Cortex of kidney (tissue), 1 donor: ENCODE measurements around the gene ACSS2.
A peak's percentile ranks its signal among the peaks of the same experiment; 100 is the strongest.

Experiments
- DNase-seq: peaks from one replicate; lab custom pipeline; 2025; lab: John Stamatoyannopoulos, UW

The ACSS2 gene, protein sequence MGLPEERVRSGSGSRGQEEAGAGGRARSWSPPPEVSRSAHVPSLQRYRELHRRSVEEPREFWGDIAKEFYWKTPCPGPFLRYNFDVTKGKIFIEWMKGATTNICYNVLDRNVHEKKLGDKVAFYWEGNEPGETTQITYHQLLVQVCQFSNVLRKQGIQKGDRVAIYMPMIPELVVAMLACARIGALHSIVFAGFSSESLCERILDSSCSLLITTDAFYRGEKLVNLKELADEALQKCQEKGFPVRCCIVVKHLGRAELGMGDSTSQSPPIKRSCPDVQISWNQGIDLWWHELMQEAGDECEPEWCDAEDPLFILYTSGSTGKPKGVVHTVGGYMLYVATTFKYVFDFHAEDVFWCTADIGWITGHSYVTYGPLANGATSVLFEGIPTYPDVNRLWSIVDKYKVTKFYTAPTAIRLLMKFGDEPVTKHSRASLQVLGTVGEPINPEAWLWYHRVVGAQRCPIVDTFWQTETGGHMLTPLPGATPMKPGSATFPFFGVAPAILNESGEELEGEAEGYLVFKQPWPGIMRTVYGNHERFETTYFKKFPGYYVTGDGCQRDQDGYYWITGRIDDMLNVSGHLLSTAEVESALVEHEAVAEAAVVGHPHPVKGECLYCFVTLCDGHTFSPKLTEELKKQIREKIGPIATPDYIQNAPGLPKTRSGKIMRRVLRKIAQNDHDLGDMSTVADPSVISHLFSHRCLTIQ

DNA sequence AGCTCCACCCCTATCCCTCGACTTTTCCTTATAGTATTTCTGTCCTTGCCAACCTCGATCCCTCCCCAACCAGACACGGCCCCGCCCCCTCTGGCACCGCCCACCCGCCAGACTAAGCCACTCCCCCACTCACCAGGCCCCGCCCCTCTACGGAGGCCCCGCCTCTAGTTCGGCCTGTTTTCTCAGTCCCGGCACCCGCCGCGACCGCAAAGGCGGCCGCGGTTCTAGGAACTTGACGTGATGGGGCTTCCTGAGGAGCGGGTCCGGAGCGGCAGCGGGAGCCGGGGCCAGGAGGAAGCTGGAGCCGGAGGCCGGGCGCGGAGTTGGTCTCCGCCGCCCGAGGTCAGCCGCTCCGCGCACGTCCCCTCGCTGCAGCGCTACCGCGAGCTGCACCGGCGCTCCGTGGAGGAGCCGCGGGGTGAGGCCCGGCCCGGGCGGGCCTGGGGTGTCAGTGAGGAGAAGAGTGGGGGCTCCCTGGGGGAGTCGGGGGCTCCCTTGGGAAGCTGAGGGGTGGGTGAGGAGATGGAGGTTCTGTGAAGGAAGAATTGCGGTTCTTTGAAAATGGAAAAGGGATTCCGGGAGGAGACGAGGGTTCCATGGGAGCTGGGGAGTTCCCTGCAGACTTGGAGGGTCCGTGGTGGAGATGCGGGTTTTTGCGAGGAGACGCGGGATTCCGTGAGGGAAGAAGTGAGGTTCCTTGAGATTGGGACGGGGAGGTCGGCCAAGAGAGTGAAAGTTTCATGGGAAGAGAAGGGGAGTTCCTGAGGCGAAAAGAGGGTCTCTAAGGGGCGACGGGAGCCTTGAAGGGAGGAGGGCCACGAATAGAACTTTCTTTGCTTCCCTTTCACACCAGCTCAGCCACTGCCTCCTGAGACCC is at the start of gene ACSS2:
ACSS2 (plus strand) TSS at position 207 of the 877 bp plus-strand sequence; CDS start at position 241, 34 bp downstream.
- peak; percentile 72 for DNase-seq

- no peak for DNase-seq
These were observed 47.2 kb upstream of the ACSS2 start for GRCh38 chr20:34829191-34829590.

- DNase-seq = no peak
These were observed 44.5 kb upstream of the ACSS2 start for GRCh38 chr20:34831936-34832335.

DNA sequence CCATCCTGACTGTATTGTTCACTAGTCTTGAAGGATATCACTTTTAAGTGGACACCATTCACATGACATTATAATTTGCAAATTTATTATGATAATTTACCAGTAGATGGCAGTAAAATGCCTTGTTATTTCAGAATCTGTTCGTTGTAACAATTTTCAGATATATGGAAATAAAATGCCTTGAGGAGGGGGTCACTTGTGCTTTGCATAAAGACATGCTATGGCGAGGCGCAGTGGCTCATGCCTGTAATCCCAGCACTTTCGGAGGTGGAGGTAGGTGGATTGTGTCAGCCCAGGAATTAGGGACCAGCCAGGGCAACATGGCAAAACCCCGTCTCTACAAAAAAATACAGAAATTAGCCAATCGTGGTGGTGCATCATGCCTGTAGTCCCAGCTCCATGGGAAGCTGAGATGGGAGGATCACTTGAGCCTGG is 41.9 kb upstream of the ACSS2 start:
- no peak for DNase-seq

DNA sequence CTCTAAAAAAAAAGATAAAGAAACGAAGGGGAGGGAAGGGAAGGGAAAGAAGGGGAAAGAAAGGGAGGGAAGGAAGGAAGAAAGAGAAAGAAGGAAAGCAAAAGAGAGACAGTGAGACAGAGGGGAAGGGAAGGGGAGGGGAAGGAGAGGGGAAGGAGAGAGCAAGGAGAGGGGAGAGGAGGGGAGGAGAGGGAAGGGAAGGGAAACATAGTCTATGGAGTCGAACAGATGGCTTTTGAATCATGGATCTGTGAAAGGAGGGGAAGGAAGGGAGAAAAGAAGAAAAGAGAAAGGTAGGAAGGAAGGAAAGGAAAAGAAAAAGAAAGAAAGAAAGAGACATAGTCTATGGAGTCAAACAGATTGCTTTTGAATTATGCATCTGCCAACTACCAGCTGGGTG is 34.3 kb upstream of the ACSS2 start:
- no peak for DNase-seq

GRCh38 chr20:34843421-34843820 is 33.0 kb upstream of the ACSS2 start:
- no peak for DNase-seq

DNA sequence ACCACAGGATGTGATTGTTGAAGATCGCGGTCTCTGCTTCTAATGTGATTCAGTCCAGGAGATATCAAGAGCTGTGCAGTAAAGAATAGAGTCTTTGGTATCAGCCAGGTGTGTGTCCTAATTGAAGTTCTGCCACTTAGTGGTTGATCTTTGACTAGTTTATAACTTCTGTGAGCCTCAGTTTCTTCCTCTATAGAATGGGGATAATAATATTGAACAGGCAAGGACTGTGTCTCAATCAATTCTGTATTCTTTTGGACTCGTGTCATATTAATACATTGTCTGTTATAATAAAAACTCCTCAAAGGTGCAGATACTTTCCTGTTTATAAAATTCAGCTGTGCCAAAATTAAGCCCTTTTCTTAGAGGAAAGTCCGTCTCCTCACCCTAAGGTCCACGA is 27.8 kb upstream of the ACSS2 start:
- no peak for DNase-seq

- no peak for DNase-seq
These were observed 26.6 kb upstream of the ACSS2 start for GRCh38 chr20:34849778-34850177.

GRCh38 chr20:34850969-34851368 is 25.4 kb upstream of the ACSS2 start:
- DNase-seq = no peak

- no peak for DNase-seq
These were observed 24.1 kb upstream of the ACSS2 start for GRCh38 chr20:34852298-34852697.

DNA sequence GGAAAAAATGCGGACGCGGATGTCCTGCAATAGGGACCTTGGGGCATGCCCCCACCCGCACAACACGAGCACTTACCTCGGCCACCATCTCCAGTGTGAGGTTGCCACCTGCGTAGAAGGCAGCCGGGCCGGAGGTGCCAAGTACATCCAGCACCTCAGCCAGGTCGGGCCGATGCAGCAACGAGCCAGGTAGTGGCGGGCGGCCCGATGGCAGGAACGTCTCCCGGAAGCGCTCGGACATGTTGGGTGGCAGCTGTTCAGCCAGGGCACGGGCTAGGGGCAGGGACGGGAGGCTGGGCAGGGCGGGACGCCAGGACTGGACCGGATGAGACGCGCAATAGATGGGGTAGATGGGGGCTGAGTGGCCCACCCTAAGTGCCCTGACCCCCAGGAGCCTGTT is 17.0 kb upstream of the ACSS2 start:
- DNase-seq = no peak

- DNase-seq = no peak
These were observed 16.4 kb upstream of the ACSS2 start for GRCh38 chr20:34859826-34860545.

DNA sequence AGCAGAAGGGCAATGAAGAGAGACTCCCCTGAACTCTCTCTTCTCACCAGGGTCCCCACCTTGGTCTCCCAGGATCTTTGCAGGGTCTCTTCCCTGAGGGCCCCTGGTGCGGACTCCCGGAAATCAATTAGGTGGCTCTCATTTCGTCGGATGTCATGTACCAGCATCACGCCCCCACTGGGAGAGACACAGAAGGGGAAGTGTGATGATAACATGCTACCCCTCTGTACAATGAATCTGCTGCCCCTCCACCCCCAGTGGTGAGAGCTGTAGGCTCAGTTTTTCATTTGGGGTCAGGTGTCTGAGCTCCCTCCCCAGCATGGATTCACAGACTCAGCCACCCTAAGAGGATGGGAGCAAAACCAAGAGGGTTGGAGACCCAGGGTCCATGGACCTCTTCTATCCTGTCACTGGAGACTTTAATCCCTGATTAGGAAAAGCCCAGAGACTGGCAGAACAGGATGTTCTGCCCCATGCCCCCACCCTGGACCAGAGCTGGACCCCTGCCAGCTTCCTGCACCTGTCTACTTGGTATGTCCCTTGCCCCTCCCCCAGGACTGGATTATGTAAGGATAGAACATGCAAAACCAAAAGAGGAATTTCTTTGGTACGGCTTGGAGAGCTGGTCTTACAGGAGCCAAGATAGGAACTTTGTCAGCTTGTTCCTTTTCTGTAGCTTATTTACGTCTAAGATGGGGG is 14.9 kb upstream of the ACSS2 start:
- DNase-seq = no peak

DNA sequence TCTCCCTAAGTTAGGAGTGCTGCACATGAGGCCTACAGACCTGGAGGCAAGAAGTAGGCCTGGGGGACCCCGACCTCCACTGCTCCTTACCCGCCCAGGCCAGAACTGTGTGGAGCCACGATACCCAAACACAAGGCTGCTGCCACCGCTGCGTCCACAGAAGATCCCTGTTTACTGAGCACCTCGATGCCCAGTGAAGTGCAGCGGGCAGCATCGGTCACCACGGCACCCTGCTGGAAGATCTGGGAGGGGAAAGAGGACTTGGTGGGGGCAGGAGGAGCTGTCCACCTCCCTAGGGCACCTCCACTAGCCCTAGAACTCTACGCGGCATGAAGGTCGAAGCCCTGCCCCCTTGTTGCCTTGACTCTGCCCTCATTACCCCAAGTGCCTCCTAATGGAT is 13.7 kb upstream of the ACSS2 start:
- DNase-seq = no peak

DNA sequence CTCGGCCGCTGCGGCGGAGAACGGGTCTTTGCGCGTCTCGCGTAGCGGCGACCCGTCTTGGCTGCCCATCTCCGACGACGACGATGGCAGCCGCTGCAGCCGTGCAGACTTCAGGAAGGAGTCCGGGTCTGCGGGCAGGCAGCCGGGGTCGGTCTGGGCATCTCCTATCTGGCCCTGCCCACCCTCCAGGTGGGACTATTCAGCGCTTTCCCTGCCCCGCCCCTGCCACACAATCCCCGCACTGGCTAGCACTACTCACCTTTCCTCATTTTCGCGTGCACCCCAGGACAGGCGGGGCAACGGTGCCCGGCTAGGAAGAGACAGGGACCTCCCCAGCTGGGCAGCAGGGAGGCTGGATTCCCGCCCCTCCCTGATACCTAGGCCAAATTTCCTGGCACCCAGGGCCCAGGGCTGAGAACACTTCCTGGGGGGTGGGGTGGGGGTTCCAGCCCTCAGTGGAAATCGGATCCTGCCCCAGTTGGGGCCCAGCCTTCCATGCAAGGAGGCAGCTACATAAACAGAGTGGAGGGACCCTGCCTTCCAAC is 12.9 kb upstream of the ACSS2 start:
- no peak for DNase-seq

DNA sequence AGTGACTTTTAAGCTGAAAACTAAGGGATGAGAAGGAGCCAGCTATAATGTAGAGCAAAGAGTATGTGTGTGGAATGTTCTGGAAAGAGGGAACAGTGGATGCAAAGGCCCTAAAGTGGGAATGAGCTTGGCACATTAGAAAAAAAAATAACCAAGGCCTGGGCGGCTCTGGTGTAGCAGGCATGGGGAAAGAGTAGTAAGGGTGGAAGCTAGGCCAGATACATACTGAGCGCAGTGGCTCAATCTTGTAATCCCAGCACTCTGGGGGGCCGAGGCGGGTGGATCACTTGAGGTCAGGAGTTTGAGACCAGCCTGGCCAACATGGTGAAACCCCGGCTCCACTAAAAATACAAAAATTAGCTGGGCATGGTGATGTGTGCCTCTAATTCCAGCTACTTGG is 12.2 kb upstream of the ACSS2 start:
- DNase-seq = no peak

- no peak for DNase-seq
These were observed 5.0 kb upstream of the ACSS2 start for GRCh38 chr20:34871320-34871926.

DNA sequence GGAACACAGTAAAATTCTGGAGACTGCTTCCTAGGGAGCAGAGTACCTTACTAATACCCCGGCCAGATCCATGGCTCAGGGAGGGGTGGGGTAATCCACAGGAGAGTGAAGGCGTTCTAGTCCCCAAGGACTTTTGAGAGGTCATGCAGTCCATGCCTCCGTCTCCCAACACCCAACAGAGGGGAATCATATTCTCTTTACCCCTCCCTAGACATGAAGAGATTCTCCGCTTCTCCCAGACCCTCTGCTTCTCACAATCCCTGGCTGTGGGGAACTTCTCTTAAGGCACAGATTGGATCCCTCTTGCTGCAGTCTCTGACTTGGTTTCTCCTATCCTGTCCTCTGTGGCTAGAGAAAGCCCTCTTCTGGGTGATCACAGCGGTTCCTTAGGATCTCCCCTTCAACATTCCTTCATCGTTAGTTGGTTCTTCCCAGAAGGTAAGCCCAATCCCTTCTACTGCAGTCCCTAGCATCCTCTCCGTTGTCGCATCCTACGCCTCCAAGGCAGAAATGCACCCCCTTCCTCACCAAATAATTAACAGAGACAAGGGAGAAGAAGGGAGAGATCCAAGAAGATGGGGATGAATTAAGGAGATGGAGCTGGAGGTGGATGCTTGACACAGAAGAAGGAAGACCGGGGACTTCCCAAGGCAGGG is 4.3 kb upstream of the ACSS2 start:
- no peak for DNase-seq

DNA sequence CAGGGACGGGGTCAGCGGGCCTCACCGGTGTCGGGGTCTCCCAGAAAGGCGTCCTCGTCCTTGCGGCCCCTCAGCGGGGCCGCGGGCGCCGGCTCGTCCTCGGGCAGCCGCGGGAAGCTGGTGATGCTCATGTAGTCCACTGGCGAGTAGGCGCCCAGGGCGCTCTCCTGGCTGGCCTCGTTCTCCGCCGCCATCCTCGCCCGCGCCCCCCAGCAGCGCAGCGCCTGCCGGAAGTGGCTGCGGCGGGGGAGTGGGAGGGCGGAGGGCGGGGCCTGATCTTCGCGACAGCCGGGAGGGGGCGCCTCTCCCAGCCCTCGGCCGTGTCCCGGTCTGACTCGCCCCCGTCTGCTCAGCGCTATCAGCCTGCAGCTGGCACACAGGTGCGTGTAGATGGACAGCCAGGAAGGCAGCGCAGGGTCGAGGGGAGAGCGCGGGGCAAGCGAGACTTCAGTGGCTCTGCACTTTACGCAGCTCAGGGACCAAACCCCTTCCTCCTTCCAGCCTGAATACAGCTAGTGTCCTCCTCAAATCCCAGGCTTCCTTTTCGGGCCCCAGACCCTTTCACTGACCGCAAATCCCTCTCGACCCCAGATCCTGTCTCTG is 3.7 kb upstream of the ACSS2 start, which contains the start of gene GGT7:
GGT7 (minus strand) TSS at position 235 of the 603 bp plus-strand sequence; CDS start at position 194, 41 bp downstream.
- no peak for DNase-seq
